ENCODE data around the gene MGST2.
"Not testable (repeated sequence)": the region's sequence is repeated elsewhere in the genome, so short reads cannot be mapped to it uniquely, and the experiment has no call there.

The MGST2 gene

GRCh38 chr4:139665690-139666529 is at the start of gene MGST2:
Gene MGST2 (plus strand): TSS chr4:139665819. CDS start chr4:139666020, 201 bp downstream.
- peak; percentile 68 for DNase-seq (ENCODE audit: low read depth)

GRCh38 chr4:139617702-139618490 is 47.7 kb upstream of the MGST2 start:
- DNase-seq (ENCODE audit: low read depth): no peak

- no peak for DNase-seq (ENCODE audit: low read depth)
These were observed 46.0 kb upstream of the MGST2 start for GRCh38 chr4:139619644-139620043.

- no peak for DNase-seq (ENCODE audit: low read depth)
These were observed 42.7 kb upstream of the MGST2 start for GRCh38 chr4:139622901-139623381.

GRCh38 chr4:139624441-139625092 is 41.1 kb upstream of the MGST2 start:
- no peak for DNase-seq (ENCODE audit: low read depth)

- DNase-seq (ENCODE audit: low read depth): no peak
These were observed 40.5 kb upstream of the MGST2 start for GRCh38 chr4:139625093-139625455.

GRCh38 chr4:139625482-139625881 is 40.1 kb upstream of the MGST2 start:
- no peak for DNase-seq (ENCODE audit: low read depth)

GRCh38 chr4:139628184-139629012 is 37.2 kb upstream of the MGST2 start:
- no peak for DNase-seq (ENCODE audit: low read depth)

GRCh38 chr4:139629436-139630125 is 36.0 kb upstream of the MGST2 start:
- no peak for DNase-seq (ENCODE audit: low read depth)

GRCh38 chr4:139630126-139630495 is 35.5 kb upstream of the MGST2 start:
- DNase-seq (ENCODE audit: low read depth): no peak

- DNase-seq (ENCODE audit: low read depth): no peak
These were observed 34.6 kb upstream of the MGST2 start for GRCh38 chr4:139630991-139631390.

- DNase-seq (ENCODE audit: low read depth): no peak
These were observed 33.8 kb upstream of the MGST2 start for GRCh38 chr4:139631791-139632190.

GRCh38 chr4:139632739-139633138 is 32.9 kb upstream of the MGST2 start:
- DNase-seq (ENCODE audit: low read depth): not testable (repeated sequence)

GRCh38 chr4:139633195-139633594 is 32.4 kb upstream of the MGST2 start:
- DNase-seq (ENCODE audit: low read depth): no peak

- no peak for DNase-seq (ENCODE audit: low read depth)
These were observed 32.0 kb upstream of the MGST2 start for GRCh38 chr4:139633661-139634060.

- no peak for DNase-seq (ENCODE audit: low read depth)
These were observed 29.7 kb upstream of the MGST2 start for GRCh38 chr4:139635966-139636365.

- not testable (repeated sequence) for DNase-seq (ENCODE audit: low read depth)
These were observed 27.3 kb upstream of the MGST2 start for GRCh38 chr4:139638306-139638705.

GRCh38 chr4:139639654-139640053 is 26.0 kb upstream of the MGST2 start:
- no peak for DNase-seq (ENCODE audit: low read depth)

GRCh38 chr4:139641218-139641617 is 24.4 kb upstream of the MGST2 start:
- DNase-seq (ENCODE audit: low read depth): no peak

GRCh38 chr4:139642364-139642763 is 23.3 kb upstream of the MGST2 start:
- no peak for DNase-seq (ENCODE audit: low read depth)
